HG03439 (cell line): ENCODE data around the gene TARP.
"Not testable (repeated sequence)": the region's sequence is repeated elsewhere in the genome, so short reads cannot be mapped to it uniquely, and the experiment has no call there.

ENCODE experiments used
- ATAC-seq: cut with Tn5 transposase; IDR thresholded peaks from one replicate; pipeline ENCODE4 v1.9.1; 2021; ENCODE audit warnings: mild to moderate bottlenecking, moderate library complexity; ENCODE audit not compliant: unreplicated experiment

Gene TARP

DNA sequence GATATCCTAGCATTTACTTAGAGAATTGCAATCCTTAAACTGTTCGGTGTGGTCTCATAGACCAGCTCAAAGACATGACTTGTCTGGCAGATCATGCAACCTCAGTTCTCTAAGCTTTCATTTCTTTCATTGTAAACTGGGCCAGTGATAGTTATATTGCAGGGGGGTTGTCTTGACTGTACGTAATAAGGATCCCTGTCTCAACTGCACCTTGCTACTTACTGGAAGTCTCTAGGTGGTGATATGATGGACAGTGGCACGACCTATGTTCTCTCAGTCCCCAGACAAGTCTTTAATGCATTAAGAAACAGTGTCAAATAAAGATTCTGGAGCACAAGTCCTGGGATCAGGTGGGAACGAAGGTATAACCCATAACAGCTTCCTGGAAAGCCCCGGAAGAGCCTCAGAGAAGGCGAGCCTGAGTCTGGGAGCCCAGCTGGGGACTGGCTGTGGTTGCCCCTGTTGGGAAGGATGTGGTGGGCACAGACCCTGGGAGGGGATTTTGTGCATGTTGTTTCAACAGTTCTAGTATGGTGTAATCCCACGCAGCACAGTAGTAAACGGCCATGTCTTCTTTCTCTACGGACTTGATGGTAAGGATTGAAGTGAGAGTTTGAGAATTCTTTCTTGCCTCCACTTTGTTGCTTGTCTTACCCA is 26.0 kb upstream of the TARP start:
- ATAC-seq = no peak

DNA sequence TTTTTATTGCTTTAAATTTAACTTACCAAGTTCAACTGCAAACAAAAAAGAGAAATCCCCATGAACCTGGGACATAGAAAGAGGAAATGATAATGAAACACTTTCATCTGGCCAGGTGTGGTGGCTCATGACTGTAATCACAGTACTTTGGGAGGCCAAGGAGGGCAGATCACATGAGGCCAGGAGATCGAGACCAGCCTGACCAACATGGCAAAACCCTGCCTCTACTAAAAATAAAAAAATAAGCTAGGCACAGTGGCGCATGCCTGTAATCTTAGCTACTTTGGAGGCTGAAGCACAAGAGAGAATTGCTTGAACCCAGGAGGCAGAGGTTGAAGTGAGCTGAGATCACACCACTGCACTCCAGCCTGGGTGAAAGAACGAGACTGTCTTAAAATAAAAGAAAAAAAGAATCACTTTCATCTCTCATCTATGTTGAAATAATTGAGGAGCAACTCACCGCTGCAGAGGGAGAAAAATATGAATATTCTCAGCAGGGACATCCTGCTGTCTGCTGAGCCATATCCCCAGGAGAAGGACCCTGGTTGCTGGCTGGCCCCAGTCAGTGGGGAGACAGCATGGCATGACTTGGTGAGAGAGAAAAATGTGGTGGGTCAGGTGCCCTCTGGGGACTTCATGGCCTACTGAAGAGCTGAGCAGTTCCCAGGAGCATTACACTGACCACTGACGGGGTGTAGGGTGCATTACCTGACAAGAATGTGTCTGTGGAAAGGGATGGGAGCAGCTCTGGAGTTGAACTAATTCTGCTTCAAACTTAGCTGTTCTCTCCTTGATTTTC is 22.8 kb upstream of the TARP start:
- no peak for ATAC-seq

DNA sequence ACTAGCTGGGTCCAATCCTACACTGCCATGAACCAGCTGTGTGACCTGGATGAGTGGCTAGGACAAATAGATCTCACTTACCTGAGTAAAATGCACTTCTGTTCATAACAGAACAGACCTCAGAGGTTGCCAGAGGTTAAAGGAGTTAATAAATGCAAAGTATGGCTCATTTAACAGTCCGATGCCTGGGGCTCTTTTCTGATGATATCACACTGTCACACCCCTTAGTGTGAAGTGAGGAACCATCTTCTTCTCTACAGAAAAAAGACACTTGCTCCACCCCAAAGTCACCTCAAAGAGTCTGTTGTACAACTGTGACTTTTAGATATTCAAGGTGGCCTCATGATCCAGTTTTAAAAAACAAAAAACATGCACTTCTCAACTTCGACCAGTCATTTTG is 21.5 kb upstream of the TARP start:
- ATAC-seq = no peak

DNA sequence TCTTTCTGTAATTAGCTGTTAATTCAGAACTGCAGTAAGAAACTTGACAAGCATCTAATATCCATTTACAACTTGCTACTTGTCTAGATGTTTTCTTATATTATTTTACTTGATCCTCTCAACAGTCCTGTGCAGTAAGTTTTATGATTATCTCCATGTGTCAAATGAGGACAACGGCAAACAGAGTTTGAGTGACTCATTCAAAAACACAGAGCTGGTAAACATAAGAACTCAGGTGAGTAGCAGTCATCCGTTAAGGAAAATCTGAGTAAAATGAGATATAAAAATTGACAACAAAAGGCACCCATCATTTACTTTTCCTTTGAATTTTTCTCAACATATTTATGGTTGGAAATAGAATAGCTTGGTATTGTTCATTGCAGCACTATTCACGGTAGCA is 19.0 kb upstream of the TARP start:
- no peak for ATAC-seq

DNA sequence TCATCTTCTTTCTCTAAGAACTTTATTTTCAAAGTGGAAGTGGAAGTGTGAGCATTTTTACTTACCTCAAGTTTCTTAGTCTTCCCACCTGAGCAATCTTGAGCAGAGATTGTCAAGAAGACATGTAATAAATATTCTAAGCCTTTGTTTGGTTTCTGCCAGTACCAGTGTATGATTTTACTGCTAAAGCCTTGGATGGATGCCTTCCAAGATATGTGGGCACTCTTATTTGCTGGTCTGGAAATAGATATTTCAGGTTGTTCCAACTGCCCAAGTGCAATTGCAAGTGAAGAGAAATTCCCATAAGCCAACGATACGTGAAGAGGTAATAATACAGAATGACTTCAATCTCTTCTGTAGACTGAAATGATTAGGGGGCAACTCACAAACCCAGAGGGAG is 18.2 kb upstream of the TARP start:
- ATAC-seq = no peak

DNA sequence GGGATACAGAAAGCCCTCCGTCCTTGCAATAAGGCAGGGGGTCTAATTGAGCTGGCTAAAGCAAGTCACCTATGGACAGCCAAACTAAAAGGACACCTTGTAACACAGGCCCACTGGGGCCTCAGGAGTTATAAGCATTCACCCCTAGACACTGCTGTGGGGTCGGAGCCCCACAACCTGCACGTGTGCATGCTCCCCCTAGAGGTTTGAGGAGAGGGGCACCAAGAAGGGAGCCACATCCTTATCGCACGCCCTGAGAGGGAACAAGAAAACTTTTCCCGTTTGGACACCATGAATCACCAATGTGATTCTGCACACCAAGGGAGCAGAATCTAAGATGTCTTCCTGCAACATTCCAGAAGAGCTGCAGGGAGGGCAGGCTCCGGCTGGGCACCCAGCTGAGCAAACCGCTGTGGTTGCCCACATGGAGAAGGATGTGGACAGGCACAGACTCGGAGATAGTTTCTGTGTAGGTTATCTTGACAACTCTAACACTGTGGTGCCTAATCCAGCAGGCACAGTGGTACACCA is 17.7 kb upstream of the TARP start:
- no peak for ATAC-seq

DNA sequence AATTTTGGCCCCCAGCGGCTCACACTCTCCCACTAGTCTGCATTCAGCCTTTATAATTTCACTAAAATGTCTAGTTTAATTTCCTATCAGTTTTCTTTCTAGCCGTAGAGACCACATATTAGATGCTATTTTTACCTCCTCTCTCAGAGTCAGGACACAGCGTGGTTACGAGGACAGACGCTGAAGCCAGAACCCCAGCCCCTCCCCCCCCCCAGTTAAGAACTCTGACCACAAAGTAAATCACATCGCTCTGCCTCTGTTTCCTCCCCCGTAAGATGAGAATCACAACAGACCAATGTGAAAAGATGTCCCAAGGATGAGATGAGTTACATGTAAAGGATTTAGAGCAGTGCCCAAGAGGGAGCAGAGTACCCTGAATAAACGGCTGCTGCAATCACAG is 11.1 kb upstream of the TARP start:
- no peak for ATAC-seq

DNA sequence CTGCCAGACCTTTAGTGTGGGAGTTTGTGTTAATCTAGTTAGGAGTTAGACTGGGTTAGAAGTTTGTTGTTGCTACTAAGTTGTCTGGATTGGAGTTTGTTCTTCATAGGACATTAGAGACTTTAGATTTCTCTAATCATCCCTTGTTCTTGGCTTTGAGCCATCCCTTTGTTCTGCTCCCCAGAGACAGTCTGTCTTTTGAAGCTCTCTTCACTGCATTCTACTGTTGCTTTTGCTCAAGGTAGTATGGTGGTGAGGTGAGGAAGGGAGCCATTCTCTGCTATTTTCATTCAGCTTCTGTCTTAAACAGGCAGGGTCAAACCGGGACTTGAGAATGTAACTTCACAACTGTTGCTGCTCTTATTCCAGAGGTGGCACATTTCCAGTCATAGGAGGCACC is 10.4 kb upstream of the TARP start:
- ATAC-seq = no peak

DNA sequence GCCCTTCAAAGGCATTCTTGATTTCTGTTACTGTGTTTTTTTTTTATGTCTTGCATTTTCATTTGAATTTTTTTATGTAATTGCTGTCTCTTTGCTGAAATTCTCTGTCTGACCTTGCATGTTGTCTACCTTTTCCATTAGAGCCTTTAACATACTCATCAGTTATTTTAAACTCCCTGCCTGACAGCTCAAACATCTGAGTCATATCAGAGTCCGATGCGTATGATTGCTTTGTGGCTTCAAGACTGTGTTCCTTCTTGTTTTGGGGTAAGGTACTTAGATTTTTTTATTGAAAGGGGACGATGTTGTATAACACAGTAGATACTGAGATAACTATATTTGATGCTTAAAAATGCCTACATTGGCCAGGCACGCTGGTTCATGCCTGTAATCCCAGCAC is 9.7 kb upstream of the TARP start:
- no peak for ATAC-seq

DNA sequence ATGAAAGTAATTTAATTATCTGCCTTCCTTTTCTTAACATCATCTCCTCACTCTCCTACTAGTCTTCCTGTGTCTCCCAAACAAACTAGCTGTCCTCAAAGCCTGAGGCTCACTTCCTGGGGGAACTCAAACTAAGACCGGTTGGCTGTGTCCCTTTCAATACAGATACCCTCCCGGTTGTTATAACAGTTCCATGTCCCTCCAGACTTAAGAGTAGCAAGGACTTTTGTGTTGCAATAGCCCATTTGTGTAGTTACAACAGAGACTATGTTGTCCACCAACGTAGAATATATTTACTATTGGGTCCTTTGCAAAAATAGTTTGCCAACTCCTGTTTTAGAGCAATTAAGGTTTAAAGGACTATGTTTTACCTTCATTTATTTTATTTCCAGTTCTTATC is 8.6 kb upstream of the TARP start:
- ATAC-seq = no peak

DNA sequence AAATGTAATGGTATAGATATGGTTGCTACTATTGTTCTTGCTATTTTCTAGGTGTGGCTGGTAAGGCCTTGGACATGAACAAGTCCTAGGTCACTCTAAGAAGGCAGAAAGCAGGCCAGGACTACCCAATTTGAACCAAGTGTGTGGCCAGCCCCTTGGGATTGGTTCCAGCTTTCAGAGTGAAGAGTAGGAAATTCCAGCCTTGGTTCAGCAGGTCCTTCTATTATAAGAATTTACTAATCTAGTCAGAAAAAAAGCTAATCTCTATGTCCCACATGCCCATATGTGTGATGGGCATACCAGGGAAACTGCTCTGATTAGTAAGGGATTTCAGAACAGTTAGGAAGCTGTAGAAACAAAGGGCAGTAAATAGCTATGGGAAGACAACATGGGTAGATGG is 7.8 kb upstream of the TARP start:
- ATAC-seq = no peak

DNA sequence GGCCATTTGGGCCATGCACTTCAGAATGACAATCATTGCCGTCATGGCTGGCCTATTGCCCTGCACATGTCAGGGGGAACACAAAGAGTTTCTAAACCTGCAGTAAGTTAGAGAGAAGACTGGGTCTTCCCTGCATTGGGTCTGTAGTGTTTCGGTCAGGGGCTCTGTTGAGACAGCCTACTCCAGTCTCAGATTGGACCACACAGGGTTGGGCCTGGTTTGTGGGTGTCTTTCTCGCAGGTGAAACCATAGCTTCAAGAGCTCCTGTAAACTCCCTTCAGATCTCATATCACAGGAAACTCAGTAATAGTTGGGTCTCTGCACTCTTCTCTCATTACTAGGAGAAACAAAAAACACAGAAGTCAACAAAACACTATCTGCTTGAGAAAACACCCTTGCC is 7.3 kb upstream of the TARP start:
- ATAC-seq = no peak

DNA sequence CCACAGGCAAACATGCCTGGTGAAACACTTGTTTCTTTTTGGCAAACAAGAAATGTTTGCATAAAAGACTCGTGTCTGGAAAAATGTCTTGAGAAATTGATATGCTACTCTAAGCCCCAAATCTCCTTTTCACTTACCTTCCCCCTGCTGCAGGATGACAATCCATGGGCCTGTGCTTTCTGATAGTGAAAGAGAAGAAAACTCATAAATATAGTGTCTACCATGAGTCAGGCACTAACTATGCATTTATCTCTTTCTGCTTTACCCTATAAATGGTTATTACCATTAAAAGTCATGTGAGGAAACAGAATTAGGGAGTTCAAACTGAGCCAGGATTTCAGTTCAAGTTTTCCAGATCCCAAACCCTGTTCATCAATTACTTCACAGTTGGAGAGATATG is 6.6 kb upstream of the TARP start:
- no peak for ATAC-seq

DNA sequence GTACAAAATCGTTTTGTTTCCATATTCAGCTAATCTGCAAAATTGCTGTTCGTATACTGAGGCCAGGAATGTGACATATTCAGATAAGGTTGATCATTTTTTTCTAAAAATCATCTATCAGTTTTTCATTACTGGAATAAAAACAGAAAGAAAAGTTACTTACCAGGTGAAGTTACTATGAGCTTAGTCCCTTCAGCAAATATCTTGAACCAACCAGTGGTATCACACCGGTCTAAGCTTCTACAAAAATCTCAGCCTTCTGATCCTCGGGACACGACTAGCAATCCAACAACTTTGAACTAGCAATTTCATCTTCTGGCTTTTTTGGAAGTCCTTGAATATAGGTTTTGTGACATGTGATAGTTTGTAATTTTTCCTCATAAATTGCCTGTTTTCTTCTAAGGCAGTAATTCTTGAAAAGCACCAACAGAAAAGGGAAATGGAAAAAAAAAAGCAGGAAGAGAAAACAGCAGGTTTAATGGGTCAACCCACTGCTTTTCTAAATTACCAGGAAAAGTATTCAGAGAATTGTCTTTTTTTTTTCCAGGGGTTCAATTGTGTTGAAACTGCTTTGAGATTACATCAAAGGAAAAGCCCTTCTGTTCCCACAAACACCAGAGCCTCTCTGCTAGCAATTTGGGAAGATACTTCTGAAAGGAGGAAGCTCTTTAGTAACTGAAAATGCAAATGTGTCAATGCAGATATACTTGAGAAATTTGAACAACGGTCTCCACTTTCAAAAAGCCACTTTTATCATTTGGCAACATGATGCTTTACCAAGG is 2.9 kb upstream of the TARP start:
- no peak for ATAC-seq

DNA sequence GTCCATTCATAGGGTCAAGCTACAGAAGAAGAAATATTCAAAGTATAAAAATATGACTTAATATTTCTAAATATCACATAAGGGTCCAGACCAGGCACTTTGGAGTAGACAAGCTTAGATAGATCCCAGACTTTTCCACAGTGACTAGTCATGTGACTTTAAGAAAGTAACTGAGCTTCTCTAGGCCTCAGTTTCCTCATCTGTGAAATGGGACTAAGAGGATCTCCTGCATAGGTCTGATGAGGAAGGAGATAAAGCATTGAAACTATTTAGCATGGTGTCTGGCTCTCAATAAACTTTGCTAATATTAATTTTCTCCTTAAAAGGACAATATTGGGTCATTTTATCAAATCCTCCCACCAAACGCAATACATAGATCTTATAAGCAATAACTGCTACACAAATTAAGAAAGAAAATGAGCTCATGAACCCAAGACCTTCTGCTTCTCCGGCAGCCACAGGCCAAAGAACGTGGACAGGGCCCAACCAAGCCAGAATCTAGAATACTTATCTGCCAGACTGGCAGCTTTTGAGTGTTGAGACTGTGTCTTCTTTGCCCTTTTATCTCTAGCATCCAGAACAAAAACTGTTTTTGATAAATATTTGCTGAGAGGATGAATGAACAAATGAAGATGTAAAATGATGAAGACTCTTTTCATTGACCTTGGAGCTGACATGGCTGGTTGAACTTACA is 1.6 kb upstream of the TARP start:
- ATAC-seq = no peak

DNA sequence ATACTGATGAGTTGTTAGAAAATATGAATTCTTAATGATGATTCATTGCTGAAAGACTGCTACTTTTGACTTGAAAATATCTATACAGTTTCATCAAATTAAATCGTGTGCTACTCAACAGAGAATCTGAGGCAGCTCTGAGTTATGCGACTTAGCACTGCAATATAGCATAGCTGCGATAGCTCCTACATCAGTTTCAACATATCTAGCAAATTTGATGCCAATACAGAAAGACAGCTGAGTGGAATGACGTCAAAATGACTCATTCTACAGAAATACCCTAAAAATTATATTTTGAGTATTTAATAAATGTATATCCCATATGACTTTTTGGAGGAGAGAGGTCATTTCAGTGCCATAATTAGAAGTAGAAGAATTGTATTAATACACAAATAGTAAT is 1.1 kb upstream of the TARP start:
- no peak for ATAC-seq

DNA sequence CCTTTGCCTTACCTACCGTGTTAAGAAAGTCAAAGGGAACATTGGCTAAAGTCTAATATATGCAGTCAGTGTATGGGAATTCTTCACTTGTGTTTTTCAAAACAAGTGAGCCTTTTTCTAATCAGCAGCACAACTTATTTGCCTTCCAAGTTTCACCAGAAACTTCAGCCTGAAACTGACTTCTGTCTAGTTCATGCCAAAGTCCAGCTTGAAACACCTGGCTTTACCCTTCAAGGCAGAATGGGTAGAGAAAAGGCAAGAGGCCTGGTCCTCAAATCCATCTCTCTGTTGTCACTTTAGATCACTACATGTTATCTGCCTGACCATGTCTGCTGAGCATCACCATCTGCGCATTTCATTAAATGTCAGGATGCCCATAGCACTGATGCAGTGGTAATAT is 3.0 kb downstream of the TARP start:
- not testable (repeated sequence) for ATAC-seq

DNA sequence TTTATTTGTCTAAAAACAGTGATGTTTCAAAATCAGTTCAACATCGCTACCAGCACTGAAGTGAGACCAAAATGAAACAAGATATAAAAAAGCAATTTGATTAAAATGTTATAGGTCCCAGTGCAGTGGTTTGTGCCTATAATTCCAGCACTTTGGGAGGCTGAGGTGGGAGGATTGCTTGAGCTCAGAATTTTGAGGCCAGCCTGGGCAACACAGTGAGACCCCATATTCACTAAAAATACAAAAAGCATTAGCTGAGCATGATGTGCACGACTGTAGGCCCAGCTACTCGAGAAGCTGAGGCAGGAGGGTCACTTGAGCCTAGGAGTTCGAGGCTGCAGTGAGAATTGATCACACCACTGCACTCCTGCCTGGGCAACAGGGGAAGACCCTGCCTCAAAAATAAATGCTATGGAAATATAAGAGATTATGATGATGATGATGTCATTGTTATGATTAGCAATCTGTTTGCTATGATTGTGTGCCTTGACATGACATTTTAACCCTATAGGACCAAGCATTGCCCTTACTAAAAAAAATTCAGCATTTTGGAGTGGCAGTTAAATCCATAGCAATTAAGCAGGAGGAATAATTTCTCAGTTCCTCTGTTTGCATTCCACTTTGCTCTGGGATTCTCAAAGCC is 3.6 kb downstream of the TARP start:
- not testable (repeated sequence) for ATAC-seq

DNA sequence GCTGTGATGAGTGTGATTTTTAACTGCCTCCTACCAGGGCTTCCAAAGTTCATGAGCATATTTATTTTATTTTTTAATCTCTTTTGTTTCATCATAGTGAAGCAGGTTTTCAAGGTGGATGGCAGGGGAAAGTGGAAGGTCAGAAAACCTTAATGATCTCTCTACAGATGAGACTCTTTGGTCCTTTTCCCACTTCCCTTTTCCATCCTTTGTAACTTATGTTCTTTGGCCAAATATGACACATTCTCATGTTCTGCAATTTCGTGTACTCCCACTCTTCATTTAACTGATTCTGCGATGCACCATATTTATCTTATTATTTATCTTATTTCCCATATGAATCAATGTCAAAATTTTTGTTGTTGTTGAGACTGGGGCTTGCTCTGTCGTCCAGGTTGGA is 7.5 kb downstream of the TARP start:
- not testable (repeated sequence) for ATAC-seq

DNA sequence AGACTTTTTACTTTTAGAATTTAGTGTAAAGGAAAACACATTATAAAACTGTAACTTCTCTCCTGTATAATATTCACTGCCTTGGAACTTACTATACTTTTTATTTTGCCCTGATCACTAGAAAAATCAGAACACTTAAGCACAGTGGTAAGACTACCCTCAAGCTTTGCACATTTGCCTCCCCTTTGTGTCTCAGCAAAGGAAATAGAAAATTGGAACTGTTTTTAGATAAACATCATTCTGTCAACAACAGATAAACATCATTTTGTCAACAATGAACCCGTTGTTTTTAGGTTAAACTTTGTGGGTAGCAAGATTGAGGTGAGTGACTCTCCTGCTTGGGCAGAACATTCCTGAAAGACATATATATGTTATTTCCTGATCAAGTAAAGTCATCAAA is 8.8 kb downstream of the TARP start:
- not testable (repeated sequence) for ATAC-seq

DNA sequence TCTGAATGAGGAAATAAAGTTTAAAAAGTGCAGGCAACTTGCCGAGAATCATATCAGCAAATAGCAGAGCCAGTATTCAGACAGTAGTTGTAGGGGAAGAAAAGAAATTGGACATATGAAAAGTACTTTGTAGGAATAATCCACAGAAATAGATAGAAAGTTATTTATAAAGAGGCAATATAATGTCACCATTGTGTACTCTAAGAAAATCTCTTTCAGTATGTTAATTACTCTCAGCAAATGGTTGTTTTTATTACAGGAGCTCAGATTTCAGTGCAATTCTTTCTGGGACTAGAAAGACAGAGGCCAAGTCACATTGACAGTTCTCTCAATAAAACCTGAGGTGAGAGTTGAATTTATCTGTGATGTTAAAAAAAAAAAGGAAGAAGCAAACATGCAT is 10.2 kb downstream of the TARP start:
- ATAC-seq = not testable (repeated sequence)
